ENCODE data around the gene TMEM107. TPM values are rescaled to one million over a fixed set of nuclear protein-coding genes. Genes with fewer than 3 reads are reported as not detected.
A peak's percentile ranks its signal among the peaks of the same experiment; 100 is the strongest.
"Not testable (repeated sequence)": the region's sequence is repeated elsewhere in the genome, so short reads cannot be mapped to it uniquely, and the experiment has no call there.

Gene TMEM107
- total RNA-seq, result 17.2 and 23.7 TPM in 2 replicates

DNA sequence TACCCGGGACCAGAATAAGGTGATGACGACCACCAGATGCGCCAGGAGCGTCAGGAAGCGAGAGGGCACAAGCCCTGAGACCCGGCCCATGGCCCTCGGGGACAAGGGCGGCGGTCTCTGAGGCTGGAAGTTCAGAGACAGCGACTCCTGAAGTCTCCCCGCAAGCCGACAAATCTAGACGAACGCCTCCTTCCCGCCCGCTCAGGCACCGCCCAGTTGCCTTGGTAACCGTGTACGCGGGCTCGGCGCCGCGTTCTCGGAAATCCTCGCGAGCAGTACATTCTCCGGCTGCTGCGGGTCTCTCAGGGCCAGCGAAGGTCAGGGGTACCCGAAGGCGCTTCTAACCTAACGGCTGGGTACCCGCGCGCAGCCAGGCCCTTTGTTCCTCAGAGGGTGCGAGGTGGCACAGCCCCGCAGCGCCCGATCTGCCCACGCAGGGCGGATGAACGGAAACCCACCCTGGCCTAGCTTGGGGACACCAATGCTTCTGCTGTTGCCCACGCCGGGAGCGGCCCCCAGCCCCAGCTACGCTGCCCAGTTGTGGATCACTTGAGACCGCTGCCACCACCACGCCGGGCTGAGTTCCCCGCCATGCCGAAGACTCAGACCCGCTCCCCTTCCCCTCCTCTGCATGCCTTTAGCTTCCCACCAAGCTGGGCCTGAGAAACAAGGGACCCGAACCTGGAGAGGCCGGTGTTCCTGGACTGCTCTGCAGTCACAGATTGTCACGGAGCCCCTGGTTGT lies at the start of gene TMEM107:
Gene TMEM107, minus strand, starts transcription at position 184 of the 744 bp plus-strand sequence. Its CDS starts 94 bp downstream, at position 90.
- DNase-seq (ENCODE audit: low read depth in 2 of 2), result peak in 1 of 2 donors; percentile 76

GRCh38 chr17:8224891-8225812 lies 49.0 kb upstream of the TMEM107 start:
- DNase-seq (ENCODE audit: low read depth in 2 of 2), result no peak

GRCh38 chr17:8223356-8224126 lies 47.4 kb upstream of the TMEM107 start:
- DNase-seq (ENCODE audit: low read depth in 2 of 2), result peak in 1 of 2 donors; percentile 50

GRCh38 chr17:8222630-8223355 lies 46.6 kb upstream of the TMEM107 start:
- peak; percentile 81 to 91 for DNase-seq (ENCODE audit: low read depth in 2 of 2)

GRCh38 chr17:8222380-8222629 lies 46.1 kb upstream of the TMEM107 start:
- DNase-seq (ENCODE audit: low read depth in 2 of 2), result no peak

- peak; percentile 83 to 89 for DNase-seq (ENCODE audit: low read depth in 2 of 2)
These were observed 45.6 kb upstream of the TMEM107 start for GRCh38 chr17:8221663-8222379.

DNA sequence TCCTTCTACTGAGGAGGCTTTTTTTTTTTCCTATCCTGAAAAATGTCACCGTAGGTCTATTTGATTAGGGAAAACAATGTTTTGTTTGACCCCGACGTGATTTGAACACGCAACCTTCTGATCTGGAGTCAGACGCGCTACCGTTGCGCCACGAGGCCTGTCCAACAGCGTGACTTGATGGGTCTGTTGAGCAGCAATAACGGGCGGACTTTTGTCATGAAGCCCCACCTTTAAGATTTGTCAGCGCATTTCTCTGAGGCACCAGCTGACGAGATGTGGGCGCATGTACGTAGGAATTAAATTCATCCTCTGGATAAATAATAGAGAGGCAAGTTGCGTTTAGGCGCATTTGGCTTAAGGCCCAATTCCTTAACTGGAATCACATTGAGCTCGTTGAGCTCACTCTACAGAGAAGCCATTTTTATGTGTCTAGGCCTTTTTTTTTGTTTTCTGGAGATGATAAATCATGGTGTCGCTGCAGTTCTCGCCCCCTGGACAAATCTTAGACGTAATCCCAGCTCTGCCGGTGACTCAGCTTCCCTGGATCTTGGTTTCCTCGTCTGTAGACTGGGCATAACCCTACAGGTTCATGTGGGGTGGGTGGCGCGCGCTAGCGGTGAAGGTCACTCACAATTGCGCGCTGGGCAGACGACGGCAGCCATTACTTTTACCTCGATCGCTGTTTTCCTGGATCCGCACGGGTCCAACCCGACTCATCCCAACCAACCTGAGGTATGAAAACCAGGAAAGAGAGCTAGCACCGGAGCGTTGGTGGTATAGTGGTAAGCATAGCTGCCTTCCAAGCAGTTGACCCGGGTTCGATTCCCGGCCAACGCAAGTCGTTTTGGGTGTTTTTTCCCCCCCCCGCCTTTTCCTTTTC lies 44.8 kb upstream of the TMEM107 start:
- peak; percentile 90 to 92 for DNase-seq (ENCODE audit: low read depth in 2 of 2)

DNA sequence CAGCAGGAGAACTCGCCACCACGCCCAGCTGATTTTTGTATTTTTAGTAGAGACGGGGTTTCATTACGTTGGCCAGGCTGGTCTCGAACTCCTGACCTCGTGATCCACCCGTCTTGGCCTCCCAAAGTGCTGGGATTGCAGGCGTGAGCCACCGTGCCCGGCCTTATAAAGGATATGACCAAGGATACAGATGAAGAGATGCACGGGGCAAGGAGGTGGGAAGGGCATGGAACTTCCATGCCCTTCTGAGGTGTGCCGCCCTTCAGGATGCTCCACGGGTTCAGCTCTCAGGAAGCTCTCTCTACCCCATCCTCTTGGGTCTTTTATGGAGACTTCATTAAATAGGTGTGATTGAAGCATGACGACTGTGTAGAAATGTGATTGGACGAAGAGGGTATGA lies 37.8 kb upstream of the TMEM107 start:
- not testable (repeated sequence) for DNase-seq (ENCODE audit: low read depth in 2 of 2)

GRCh38 chr17:8212312-8213180 lies 36.4 kb upstream of the TMEM107 start:
- no peak for DNase-seq (ENCODE audit: low read depth in 2 of 2)

DNA sequence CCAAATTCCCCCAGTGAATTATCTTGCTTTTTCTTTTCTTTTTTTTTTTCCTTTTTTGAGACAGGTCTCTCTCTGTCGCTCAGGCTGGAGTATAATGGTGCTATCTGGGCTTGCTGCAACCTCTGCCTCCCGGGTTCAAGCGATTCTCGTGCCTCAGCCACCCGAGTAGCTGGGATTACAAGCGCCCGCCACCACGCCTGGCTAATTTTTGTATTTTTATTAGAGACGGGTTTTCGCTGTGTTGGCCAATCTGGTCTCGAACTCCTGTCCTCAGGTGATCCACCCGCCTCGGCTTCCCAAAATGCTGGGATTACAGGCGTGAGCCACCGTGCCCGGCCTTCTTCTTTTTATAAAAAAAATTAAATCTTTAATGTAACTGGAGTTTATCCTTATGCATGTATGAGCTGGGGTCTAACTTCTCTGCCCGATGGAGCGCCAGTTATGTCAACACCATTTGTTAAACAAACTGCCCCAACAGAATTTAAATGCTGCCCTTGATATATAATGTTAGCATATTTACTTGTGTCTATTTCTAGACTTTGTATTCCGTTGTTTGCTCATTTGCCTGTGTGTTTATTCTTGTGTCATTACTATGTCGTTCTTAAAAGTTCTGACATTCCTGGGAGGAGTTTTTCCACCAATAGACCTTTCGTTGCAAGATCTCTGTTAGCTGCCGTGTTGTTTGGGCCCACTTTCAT lies 34.7 kb upstream of the TMEM107 start:
- DNase-seq (ENCODE audit: low read depth in 2 of 2), result no peak

- peak; percentile 95 to 97 for DNase-seq (ENCODE audit: low read depth in 2 of 2)
These were observed 34.0 kb upstream of the TMEM107 start, which contains the start of gene AURKB for GRCh38 chr17:8209907-8210760. TSS of gene AURKB (minus strand) at chr17:8210575. CDS start at chr17:8210224, 351 bp downstream.

- DNase-seq (ENCODE audit: low read depth in 2 of 2), result no peak
These were observed 30.4 kb upstream of the TMEM107 start for GRCh38 chr17:8206536-8206935.

GRCh38 chr17:8204761-8205555 lies 28.8 kb upstream of the TMEM107 start:
- no peak for DNase-seq (ENCODE audit: low read depth in 2 of 2)

GRCh38 chr17:8192070-8192815 lies 16.1 kb upstream of the TMEM107 start:
- DNase-seq (ENCODE audit: low read depth in 2 of 2), result peak; percentile 89 to 96

DNA sequence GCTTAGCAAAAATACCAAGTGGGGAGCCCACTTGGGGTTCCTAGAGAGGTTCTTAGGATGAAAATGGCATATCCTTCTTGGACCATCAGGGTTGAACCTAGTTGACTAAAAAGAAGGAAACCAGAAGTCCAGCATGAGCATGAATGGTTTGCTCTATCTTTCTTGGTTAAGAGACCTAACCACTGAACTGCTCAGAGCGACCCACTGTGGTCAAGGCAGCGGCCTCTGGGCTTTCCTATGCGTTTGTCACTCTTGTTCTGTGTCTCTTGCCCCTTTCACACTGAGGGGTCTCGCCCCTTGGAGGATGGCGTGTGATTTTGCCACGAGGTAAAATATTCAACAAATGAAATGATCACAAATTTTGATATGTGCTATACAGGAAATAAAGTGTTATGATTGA lies 14.3 kb upstream of the TMEM107 start:
- DNase-seq (ENCODE audit: low read depth in 2 of 2), result no peak

Data from dermis microvascular lymphatic vessel endothelial cell (primary cell).